ENCODE results near the gene UBE2G2.

Gene UBE2G2

DNA sequence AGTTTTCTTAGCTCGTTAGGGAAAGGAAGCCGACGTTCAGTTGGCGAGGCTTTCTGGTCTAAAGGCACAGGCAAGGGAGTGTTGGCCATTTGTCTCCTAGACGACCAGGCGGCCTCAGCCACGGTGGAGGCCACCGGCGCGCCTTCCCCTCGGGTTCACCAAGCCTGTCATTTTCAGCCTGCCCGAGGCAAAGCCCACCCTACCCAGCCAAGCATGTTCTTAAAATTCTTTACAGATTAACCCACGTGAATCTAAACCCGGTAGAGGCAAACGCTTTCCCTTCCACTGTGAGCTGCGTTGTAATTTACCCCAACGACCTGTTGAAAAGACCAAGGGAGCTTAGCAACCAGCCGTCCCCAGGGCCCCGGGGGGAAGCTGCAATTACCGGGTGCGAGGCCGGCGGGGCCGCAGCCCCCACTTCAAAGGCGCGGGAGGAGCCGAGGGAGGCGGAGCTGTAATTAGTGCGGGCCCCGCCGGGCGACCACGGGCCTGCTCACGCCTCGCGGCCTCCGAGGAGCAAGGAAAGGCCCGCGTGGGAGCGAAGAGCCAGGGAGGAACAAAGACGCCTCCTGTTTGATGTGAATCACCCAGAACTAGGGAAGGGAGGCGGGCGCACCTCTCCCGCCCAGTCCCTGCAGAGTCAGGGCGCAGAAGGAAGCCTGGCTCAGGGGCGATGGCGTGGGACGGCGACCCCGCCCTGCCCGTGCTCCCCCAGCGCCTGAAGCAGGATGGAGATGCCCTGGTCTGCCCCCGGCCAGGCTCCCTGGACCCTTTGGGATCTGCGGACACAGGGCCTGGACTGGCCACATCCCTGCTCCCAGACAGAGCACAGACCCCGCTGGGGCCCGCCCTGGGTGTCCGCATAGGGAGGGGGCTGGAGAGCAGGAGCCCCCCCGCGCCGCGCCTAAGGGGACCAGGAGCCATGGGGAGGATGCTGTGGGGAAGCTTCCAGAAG, 78.2 kb downstream of the UBE2G2 start:
- DNase-seq: no peak

DNA sequence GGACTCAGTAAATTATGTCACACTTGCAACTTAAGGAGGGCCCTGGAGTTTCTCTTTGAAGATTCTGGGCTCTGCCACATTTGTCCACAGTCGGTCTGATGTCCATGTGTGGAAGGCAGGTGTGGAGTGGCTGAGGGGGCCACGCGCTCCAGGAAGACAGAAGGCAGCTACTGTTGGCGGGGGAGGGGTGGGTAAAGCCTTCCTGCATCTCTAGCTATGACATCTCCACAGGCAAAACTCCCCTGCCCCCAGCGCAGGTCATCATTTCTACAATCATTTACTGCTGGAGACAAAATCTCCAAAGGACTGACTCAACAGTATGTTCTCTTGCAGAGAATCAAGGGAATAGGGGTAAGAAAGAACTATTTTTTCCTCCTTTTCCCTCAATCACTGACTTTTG, 78.9 kb downstream of the UBE2G2 start:
- DNase-seq: no peak

DNA sequence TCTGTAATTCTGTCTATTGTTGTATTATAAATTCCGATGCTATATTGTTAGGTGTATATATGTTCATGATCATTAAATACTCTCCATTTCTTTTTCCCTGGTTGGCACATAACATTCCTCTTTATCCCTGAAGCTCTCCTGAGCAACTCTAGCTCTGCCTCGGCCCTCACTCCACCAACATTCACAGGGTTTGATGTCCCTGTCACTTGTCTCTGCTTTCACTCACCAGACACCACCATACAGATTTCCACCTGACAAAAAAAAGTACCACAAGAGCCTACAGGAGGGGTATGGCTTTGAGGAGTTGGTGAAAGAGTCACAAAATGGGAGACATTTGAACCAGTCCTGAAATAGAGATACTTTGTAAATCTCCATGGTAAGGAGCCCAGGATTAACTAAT, 81.5 kb downstream of the UBE2G2 start:
- no peak for DNase-seq
